Endothelial cell of umbilical vein (primary cell): Measurements from ENCODE around the gene DLEC1. TPM values are rescaled to one million over a fixed set of nuclear protein-coding genes. Genes with fewer than 3 reads are reported as not detected.

Experiments
- BruUV-seq: library from RNA; stranded (reverse); fragments of 400-500 nt; replicated peaks from 2 replicates; lab custom pipeline; 2021; lab: Mats Ljungman, UMichigan
- CTCF ChIA-PET: fragments of 300-600, 350-600 bp; sonication (Branson Sonifier 250); formaldehyde crosslinking; loops from one replicate; lab custom pipeline; 2021; ENCODE audit warnings: antibody characterized with exemption, inconsistent platforms; lab: Charles Lee
- POLR2A ChIA-PET: fragments of 300-600, 350-600 bp; sonication (Branson Sonifier 250); formaldehyde crosslinking; loops from one replicate; lab custom pipeline; 2021; ENCODE audit warnings: antibody characterized with exemption, inconsistent platforms; lab: Charles Lee
- DNase-seq: peaks from one replicate; pipeline ENCODE4 v3.0.0-alpha.2; 2011; ENCODE audit warnings: low read depth, low spot score
- FAIRE-seq: peaks from 2 replicates; lab custom pipeline; 2011; peaks lifted over from hg19 to GRCh38; lab: Jason Lieb, UNC
- H2AFZ ChIP-seq: 2 replicates; pipeline ENCODE4 v1.6.0; 2012; ENCODE audit warnings: low read depth, low read length, control low read depth, inconsistent platforms
- H3K27ac ChIP-seq: 2 replicates; pipeline ENCODE4 v1.5.1; 2011; ENCODE audit warnings: low read depth, mild to moderate bottlenecking, control low read depth, low read length, moderate library complexity; ENCODE audit not compliant: insufficient read depth
- H3K27me3 ChIP-seq, 2 experiments: 2 replicates each; pipeline versions ENCODE4 v1.6.0 to v1.6.1; 2011; ENCODE audit warnings: low read length in 2 of 2, mixed read lengths in 1 of 2; ENCODE audit not compliant: control insufficient read depth in 2 of 2, insufficient read depth in 2 of 2
- H3K36me3 ChIP-seq, 2 experiments: 2 replicates in 1 of 2; 3 replicates in 1 of 2; pipeline ENCODE4 v1.5.1; 2011; ENCODE audit warnings: low read length in 2 of 2, mild to moderate bottlenecking in 1 of 2, moderate library complexity in 1 of 2; ENCODE audit not compliant: control insufficient read depth in 2 of 2, insufficient read depth in 2 of 2; ENCODE audit errors: extremely low read depth in 1 of 2
- H3K4me1 ChIP-seq: 3 replicates; pipeline ENCODE4 v1.5.1; 2011; ENCODE audit warnings: mild to moderate bottlenecking, low read length; ENCODE audit not compliant: control insufficient read depth, insufficient read depth; ENCODE audit errors: extremely low read depth
- H3K4me2 ChIP-seq: 2 replicates; pipeline ENCODE4 v1.6.1; 2011; ENCODE audit warnings: low read length, control low read depth, mixed read lengths; ENCODE audit not compliant: insufficient read depth
- H3K4me3 ChIP-seq, 3 experiments: fragments of 200-600 bp in 1 of 3; sonication (generic), shearing (Covaris generic) in 1 of 3; replicated peaks in 1 of 3; 2 replicates each; pipeline ENCODE4 v1.5.1; 2011 to 2016; ENCODE audit warnings: control low read depth in 3 of 3, low read length in 3 of 3, mild to moderate bottlenecking in 2 of 3, inconsistent platforms in 1 of 3, low read depth in 1 of 3, moderate library complexity in 1 of 3; ENCODE audit not compliant: insufficient read depth in 1 of 3
- H3K79me2 ChIP-seq: 2 replicates; pipeline ENCODE4 v1.6.0; 2012; ENCODE audit warnings: low read length, inconsistent platforms; ENCODE audit not compliant: control insufficient read depth, insufficient read depth
- H3K9ac ChIP-seq: replicated peaks from 2 replicates; pipeline ENCODE3; 2011; ENCODE audit warnings: low read length, control low read depth; ENCODE audit not compliant: insufficient read depth; ENCODE audit errors: extremely low read depth
- H3K9me1 ChIP-seq: replicated peaks from 3 replicates; pipeline ENCODE4 v1.6.0; 2011; ENCODE audit warnings: mild to moderate bottlenecking, low read length; ENCODE audit not compliant: control insufficient read depth, insufficient read depth; ENCODE audit errors: extremely low read depth
- H3K9me3 ChIP-seq: replicated peaks from 2 replicates; pipeline ENCODE4 v1.5.1; 2012; ENCODE audit warnings: low read length, inconsistent platforms; ENCODE audit not compliant: control insufficient read depth, insufficient read depth
- H4K20me1 ChIP-seq: replicated peaks from 2 replicates; pipeline ENCODE3; 2011; ENCODE audit warnings: mild to moderate bottlenecking, low read length; ENCODE audit not compliant: control insufficient read depth, insufficient read depth; ENCODE audit errors: extremely low read depth
- CTCF ChIP-seq, 2 donors: IDR thresholded peaks; 1 replicate in 1 of 2; 2 replicates in 1 of 2; pipeline ENCODE4 v1.5.1; 2011; ENCODE audit warnings: low read length in 2 of 2, mild to moderate bottlenecking in 2 of 2, moderate library complexity in 2 of 2, control low read depth in 1 of 2, inconsistent platforms in 1 of 2, low read depth in 1 of 2; ENCODE audit not compliant: insufficient read depth in 1 of 2; ENCODE audit errors: extremely low read depth in 1 of 2
- EZH2 ChIP-seq: IDR thresholded peaks from 2 replicates; pipeline ENCODE4 v1.6.1; 2012; ENCODE audit warnings: borderline replicate concordance, low read depth, mild to moderate bottlenecking, moderate library complexity, low read length, inconsistent platforms; ENCODE audit not compliant: severe bottlenecking
- FOS ChIP-seq: IDR thresholded peaks from 2 replicates; pipeline ENCODE4 v1.6.1; 2011; ENCODE audit warnings: mild to moderate bottlenecking, low read length, moderate library complexity, borderline replicate concordance; ENCODE audit not compliant: insufficient read depth
- GATA2 ChIP-seq: IDR thresholded peaks from 2 replicates; pipeline ENCODE4 v1.7.0; 2011; ENCODE audit warnings: low read depth, mild to moderate bottlenecking, moderate library complexity, mixed read lengths, low read length; ENCODE audit not compliant: insufficient read length, insufficient read depth
- JUN ChIP-seq: IDR thresholded peaks from 2 replicates; pipeline ENCODE4 v1.6.1; 2011; ENCODE audit warnings: borderline replicate concordance, low read depth; ENCODE audit not compliant: insufficient read length, insufficient read depth
- MYC ChIP-seq: IDR thresholded peaks from one replicate; pipeline ENCODE4 v1.6.1; 2011; ENCODE audit warnings: mild to moderate bottlenecking, low read depth, low read length
- POLR2A ChIP-seq: IDR thresholded peaks from 2 replicates; pipeline ENCODE4 v1.6.1; 2012; ENCODE audit warnings: low read depth, mild to moderate bottlenecking, control low read depth, low read length
- POLR2AphosphoS5 ChIP-seq: IDR thresholded peaks from 2 replicates; pipeline ENCODE4 v1.6.1; 2012; ENCODE audit warnings: low read depth, mild to moderate bottlenecking, control low read depth, low read length, moderate library complexity; ENCODE audit not compliant: insufficient read depth
- dilution Hi-C: fragments of 300-500 bp; cut with MboI; formaldehyde crosslinking; loops from one replicate; pipeline ENCODE4 v1.15.0; 2019; ENCODE audit warnings: low sequenced_read_pairs; ENCODE audit not compliant: extremely low pct_ligation_motif_present
- intact Hi-C: fragments of 100-400 bp; cut with micrococcal nuclease; formaldehyde crosslinking; loops from one replicate; pipeline ENCODE4 v1.10.0; 2022
- polyA plus RNA-seq, 4 experiments: library from polyadenylated mRNA; depleted of rRNA in 3 of 4; stranded (reverse) in 3 of 4; unstranded in 1 of 4; fragments of >200 nt; gene quantifications; 2 replicates each; pipeline versions ENCODE4 v1.2.1 to v1.2.3, GENCODE V29; 2011 to 2012; ENCODE audit warnings: missing spikeins in 1 of 4
- total RNA-seq: library from RNA; stranded (reverse); gene quantifications from 2 replicates; pipeline ENCODE4 v1.2.3, GENCODE V29; 2021
- TF ChIP-seq, protein P1 (sequence below): IDR thresholded peaks from 2 replicates; pipeline ENCODE4 v1.6.1; 2011; ENCODE audit not compliant: insufficient read depth, insufficient read length

The DLEC1 gene
- total and polyA plus RNA-seq, 2 donors (not counting 3 experiments of a cell fraction or from before 2014, with no cell fraction given), result not detected

DNA sequence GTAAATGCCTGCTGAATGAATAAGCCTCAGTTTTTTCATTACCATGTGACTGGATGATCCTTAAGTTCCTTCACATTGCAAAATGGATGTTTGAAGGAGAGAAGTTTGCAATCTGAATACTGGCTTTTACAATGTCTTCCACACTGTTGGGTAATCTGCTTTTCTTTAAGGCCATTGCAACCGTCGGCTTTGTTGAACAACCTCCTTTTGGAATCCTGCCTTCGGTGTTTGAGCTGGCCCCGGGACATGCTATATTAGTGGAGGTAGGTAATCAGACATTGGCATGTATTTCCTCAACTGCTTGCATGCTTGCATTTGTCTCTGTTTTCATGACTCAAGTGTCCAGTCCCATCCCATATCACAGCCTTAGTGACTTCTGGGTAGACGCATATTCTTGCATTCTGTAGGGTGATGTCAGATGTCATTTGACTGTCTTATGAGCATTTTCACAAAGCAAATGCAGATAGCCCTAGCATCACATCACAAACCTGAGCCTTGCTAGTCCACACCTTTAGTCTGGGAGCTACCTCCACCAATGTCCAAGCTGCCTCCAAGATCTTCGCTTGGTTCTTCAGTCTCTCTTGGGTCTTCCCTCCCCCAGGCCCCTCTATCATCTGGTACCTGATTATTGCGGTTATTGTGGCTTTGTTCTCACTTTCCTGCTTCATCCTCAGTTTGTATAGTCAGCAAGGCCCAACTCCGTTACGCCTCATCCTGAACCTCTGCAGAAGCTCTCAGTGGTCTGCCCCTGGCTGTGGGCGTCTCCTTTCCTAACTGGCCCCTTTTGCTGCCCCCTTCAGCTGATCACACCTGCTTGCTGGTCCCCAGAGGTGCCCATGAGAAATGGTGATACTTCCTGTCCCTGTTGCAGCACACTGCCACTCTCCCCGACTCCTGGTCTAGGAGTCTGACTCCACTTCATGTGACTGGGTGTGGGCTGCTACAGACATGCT, 49.4 kb downstream of the DLEC1 start:
- dilution Hi-C loops (no loop called here), intact Hi-C loops (no loop called here)
- Histone ChIP-seq H2AFZ (no peak overlapping the region), H3K4me3 (no peak overlapping the region), H3K4me2 (no peak overlapping the region), H3K4me1 (no peaks in the 10 kb centered on the region), H3K9ac (no peak overlapping the region), H4K20me1 (no peaks in the 10 kb centered on the region), H3K9me1 (no peaks in the 10 kb centered on the region), H3K79me2 (no peaks in the 10 kb centered on the region), H3K27me3 (peaks cover 0 to 2% of the 10 kb centered on the region in 2 experiments), H3K36me3 (no peaks in the 10 kb centered on the region), H3K9me3 (no peaks in the 10 kb centered on the region), H3K27ac (no peak overlapping the region)
- DNase-seq (no peak), FAIRE-seq (no peak)
- TF ChIP-seq CTCF (IDR thresholded peaks at IDR 0.05; ENCODE audit: extremely low read depth in 1 of 2, insufficient read depth in 1 of 2, low read depth in 1 of 2, low read length in 2 of 2) (no peak), JUN (no peak), FOS (no peak), EZH2 (no peak), GATA2 (no peak), MYC (no peak), POLR2AphosphoS5 (no peak), POLR2A (no peak)
- TF ChIP-seq, protein P1, sequence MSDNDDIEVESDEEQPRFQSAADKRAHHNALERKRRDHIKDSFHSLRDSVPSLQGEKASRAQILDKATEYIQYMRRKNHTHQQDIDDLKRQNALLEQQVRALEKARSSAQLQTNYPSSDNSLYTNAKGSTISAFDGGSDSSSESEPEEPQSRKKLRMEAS, result no peak
- POLR2A ChIA-PET, result no interaction called here
- no TSS peak for BruUV-seq
- CTCF ChIA-PET, result no interaction called here
